IMR-90 (cell line): ENCODE results near the gene ARAP2. TPM values are rescaled to one million over a fixed set of nuclear protein-coding genes. Genes with fewer than 3 reads are reported as not detected.

Source experiments
- ATAC-seq: fragments of 200-7000 bp; cut with Tn5 transposase; 2 replicates; pipeline ENCODE4 v1.9.1; 2020; ENCODE audit warnings: low read depth, mild to moderate bottlenecking, moderate library complexity
- BruUV-seq: library from RNA; stranded (reverse); fragments of 400-500 nt; replicated peaks from 2 replicates; lab custom pipeline; 2021; lab: Mats Ljungman, UMichigan
- CTCF ChIA-PET: fragments of 300-600 bp; formaldehyde crosslinking; extraction: SDS; loops from one replicate; lab custom pipeline; 2021; ENCODE audit warnings: antibody characterized with exemption; lab: Yijun Ruan, JAX
- POLR2A ChIA-PET: fragments of 300-600 bp; sonication (Branson Sonifier 250); formaldehyde crosslinking; loops from one replicate; lab custom pipeline; 2022; ENCODE audit warnings: antibody characterized with exemption; ENCODE audit not compliant: unreplicated experiment; lab: Charles Lee
- DNase-seq: peaks from one replicate; pipeline ENCODE4 v3.0.0; 2013
- H2AFZ ChIP-seq: replicated peaks from 2 replicates; pipeline ENCODE3; 2013; ENCODE audit warnings: low read length, mild to moderate bottlenecking; ENCODE audit not compliant: poor library complexity
- H2AK5ac ChIP-seq: 2 replicates; pipeline ENCODE4 v1.6.1; 2013; ENCODE audit warnings: low read depth, low read length, inconsistent platforms
- H2AK9ac ChIP-seq: replicated peaks from 2 replicates; pipeline ENCODE3; 2013; ENCODE audit warnings: mild to moderate bottlenecking, low read depth, low read length, moderate library complexity; ENCODE audit not compliant: poor library complexity
- H2BK120ac ChIP-seq: 2 replicates; pipeline ENCODE4 v1.6.1; 2013; ENCODE audit warnings: low read depth, low read length, inconsistent platforms
- H2BK15ac ChIP-seq: 3 replicates; pipeline ENCODE4 v1.6.1; 2013; ENCODE audit warnings: low read depth, low read length, inconsistent platforms
- H2BK20ac ChIP-seq: 2 replicates; pipeline ENCODE4 v1.6.1; 2013; ENCODE audit warnings: low read depth, mild to moderate bottlenecking, inconsistent platforms, low read length, moderate library complexity
- H2BK5ac ChIP-seq: 2 replicates; pipeline ENCODE4 v1.6.1; 2013; ENCODE audit warnings: mild to moderate bottlenecking, low read depth, low read length, inconsistent platforms; ENCODE audit not compliant: poor library complexity, severe bottlenecking
- H3K14ac ChIP-seq: replicated peaks from 2 replicates; pipeline ENCODE4 v1.6.1; 2013; ENCODE audit warnings: low read depth, low read length, inconsistent platforms
- H3K18ac ChIP-seq: 2 replicates; pipeline ENCODE4 v1.6.1; 2013; ENCODE audit warnings: low read depth, low read length, control low read depth
- H3K23ac ChIP-seq: 2 replicates; pipeline ENCODE4 v1.6.1; 2013; ENCODE audit warnings: low read depth, low read length, inconsistent platforms
- H3K27ac ChIP-seq: 2 replicates; pipeline ENCODE4 v1.5.1; 2013; ENCODE audit warnings: mild to moderate bottlenecking, control low read depth, low read length; ENCODE audit not compliant: insufficient read depth
- H3K27me3 ChIP-seq: 2 replicates; pipeline ENCODE4 v1.6.1; 2013; ENCODE audit warnings: low read length; ENCODE audit not compliant: control insufficient read depth, insufficient read depth
- H3K36me3 ChIP-seq: 2 replicates; pipeline ENCODE4 v1.6.1; 2013; ENCODE audit warnings: low read length, mixed read lengths; ENCODE audit not compliant: control insufficient read depth, insufficient read depth
- H3K4ac ChIP-seq: 2 replicates; pipeline ENCODE4 v1.6.1; 2013; ENCODE audit warnings: low read depth, low read length, inconsistent platforms
- H3K4me1 ChIP-seq: 2 replicates; pipeline ENCODE4 v1.6.1; 2013; ENCODE audit warnings: low read length, mixed read lengths; ENCODE audit not compliant: control insufficient read depth, insufficient read depth
- H3K4me2 ChIP-seq: 2 replicates; pipeline ENCODE4 v1.6.1; 2013; ENCODE audit warnings: low read depth, mild to moderate bottlenecking, control low read depth, low read length, moderate library complexity
- H3K4me3 ChIP-seq: 2 replicates; pipeline ENCODE4 v1.5.1; 2013; ENCODE audit warnings: low read depth, mild to moderate bottlenecking, control low read depth, low read length, moderate library complexity; ENCODE audit not compliant: insufficient read depth
- H3K56ac ChIP-seq: 2 replicates; pipeline ENCODE4 v1.6.1; 2013; ENCODE audit warnings: low read length, inconsistent platforms; ENCODE audit not compliant: insufficient read depth; ENCODE audit errors: extremely low read depth
- H3K79me1 ChIP-seq, 2 experiments: 2 replicates each; pipeline ENCODE4 v1.6.1; 2013; ENCODE audit warnings: low read length in 2 of 2, inconsistent platforms in 1 of 2, low read depth in 1 of 2
- H3K9ac ChIP-seq: 2 replicates; pipeline ENCODE4 v1.6.1; 2013; ENCODE audit warnings: low read depth, low read length, control low read depth
- H3K9me1 ChIP-seq: 2 replicates; pipeline ENCODE4 v1.6.1; 2013; ENCODE audit warnings: low read length, inconsistent platforms; ENCODE audit not compliant: insufficient read depth
- H3K9me3 ChIP-seq: 2 replicates; pipeline ENCODE4 v1.6.1; 2013; ENCODE audit warnings: low read length; ENCODE audit not compliant: control insufficient read depth, insufficient read depth
- H4K20me1 ChIP-seq: 2 replicates; pipeline ENCODE4 v1.6.1; 2013; ENCODE audit warnings: low read length, inconsistent platforms; ENCODE audit not compliant: insufficient read depth
- H4K5ac ChIP-seq: 2 replicates; pipeline ENCODE4 v1.6.1; 2013; ENCODE audit warnings: mild to moderate bottlenecking, low read depth, low read length, control low read depth
- H4K8ac ChIP-seq, 2 experiments: 2 replicates each; pipeline ENCODE4 v1.6.1; 2013; ENCODE audit warnings: low read depth in 2 of 2, low read length in 2 of 2, control low read depth in 1 of 2, inconsistent platforms in 1 of 2
- H4K91ac ChIP-seq: 2 replicates; pipeline ENCODE4 v1.6.1; 2013; ENCODE audit warnings: low read depth, low read length, inconsistent platforms; ENCODE audit not compliant: insufficient read depth
- CHD1 ChIP-seq: IDR thresholded peaks from 2 replicates; pipeline ENCODE4 v1.6.1; 2012; ENCODE audit warnings: low read depth, low read length, improper control_type of control experiment
- MAFK ChIP-seq: IDR thresholded peaks from 2 replicates; pipeline ENCODE4 v1.6.1; 2012; ENCODE audit warnings: low read depth, low read length, improper control_type of control experiment
- MAZ ChIP-seq: IDR thresholded peaks from 2 replicates; pipeline ENCODE4 v1.6.1; 2012; ENCODE audit warnings: low read depth, mild to moderate bottlenecking, low read length, improper control_type of control experiment, moderate library complexity, borderline replicate concordance
- MXI1 ChIP-seq: IDR thresholded peaks from 2 replicates; pipeline ENCODE4 v1.6.1; 2012; ENCODE audit warnings: low read depth, mild to moderate bottlenecking, low read length, moderate library complexity, borderline replicate concordance
- RAD21 ChIP-seq: IDR thresholded peaks from 2 replicates; pipeline ENCODE4 v1.6.1; 2012; ENCODE audit warnings: low read length, improper control_type of control experiment
- RCOR1 ChIP-seq: IDR thresholded peaks from 2 replicates; pipeline ENCODE4 v1.6.1; 2012; ENCODE audit warnings: mild to moderate bottlenecking, low read length, improper control_type of control experiment; ENCODE audit not compliant: insufficient replicate concordance
- SMC3 ChIP-seq: fragments of 150-350 bp; IDR thresholded peaks from 2 replicates; pipeline ENCODE4 v1.6.1; 2016; ENCODE audit warnings: low read depth, mild to moderate bottlenecking, antibody characterized with exemption, low read length, moderate library complexity
- WGBS, 2 experiments: methylation state at CpG; one replicate each; pipeline versions ENCODE4 v1.1.5 to v1.1.7; 2013; ENCODE audit warnings: missing lambda C conversion rate in 2 of 2; ENCODE audit not compliant: insufficient read length in 1 of 2; ENCODE audit errors: extremely low coverage in 2 of 2; 5-methylcytosine and 5-hydroxymethylcytosine counted together
- dilution Hi-C: fragments of 300-500 bp; cut with HindIII; formaldehyde crosslinking; loops from one replicate; pipeline ENCODE4 v1.14.3; 2018; ENCODE audit warnings: low sequenced_read_pairs; ENCODE audit not compliant: unreplicated experiment
- in situ Hi-C: fragments of 300-500 bp; cut with MboI; formaldehyde crosslinking; loops from 3 replicates; pipeline ENCODE4 v1.14.3; 2019; ENCODE audit warnings: low sequenced_read_pairs, inconsistent platforms, mixed read lengths
- intact Hi-C: fragments of 100-400 bp; cut with micrococcal nuclease; formaldehyde crosslinking; loops from 2 replicates; pipeline ENCODE4 v1.10.0; 2022
- polyA plus RNA-seq, 3 experiments: library from polyadenylated mRNA; depleted of rRNA; stranded (reverse); fragments of >200 nt; gene quantifications; 2 replicates each; pipeline ENCODE4 v1.2.3, GENCODE V29; 2012; ENCODE audit warnings: low replicate concordance in 1 of 3
- total RNA-seq: library from RNA; depleted of rRNA; stranded (reverse); fragments of >200 nt; gene quantifications from 2 replicates; pipeline ENCODE4 v1.2.3, GENCODE V29; 2012

Gene ARAP2
- total and polyA plus RNA-seq, 2 of the 4 experiments (the other 2 are of a cell fraction): 0.32 to 1.8 TPM

- Histone ChIP-seq H3K9me3 (no peaks in the 10 kb centered on the region), H4K91ac (no peak overlapping the region), H3K36me3 (no peaks in the 10 kb centered on the region), H3K14ac (no peak overlapping the region), H2AK5ac (no peak overlapping the region), H3K4me1 (no peaks in the 10 kb centered on the region), H2BK120ac (no peak overlapping the region), H3K27ac (no peak overlapping the region), H3K9me1 (no peaks in the 10 kb centered on the region), H2AK9ac (no peak overlapping the region), H3K9ac (no peak overlapping the region), H3K4ac (no peak overlapping the region), H2BK20ac (no peak overlapping the region), H3K4me2 (no peak overlapping the region), H4K8ac (no peak overlapping the region), H3K27me3 (no peaks in the 10 kb centered on the region), H3K23ac (no peak overlapping the region), H3K56ac (no peak overlapping the region), H4K20me1 (no peaks in the 10 kb centered on the region), H2BK5ac (no peak overlapping the region), H3K79me1 (no peaks in the 10 kb centered on the region), H2BK15ac (no peak overlapping the region), H3K4me3 (no peak overlapping the region), H3K18ac (no peak overlapping the region), H2AFZ (no peak overlapping the region), H4K5ac (no peak overlapping the region)
- dilution Hi-C loops: no loop called here
- BruUV-seq: no TSS peak
- no peak for ATAC-seq
- POLR2A ChIA-PET: no interaction called here
- no peak for DNase-seq
- CTCF ChIA-PET: no interaction called here
- no CpG with 5 or more reads among the region's 4 CpGs for WGBS, 2 experiments
- in situ Hi-C loops: no loop called here
- intact Hi-C loops: no loop called here
- no peak for TF ChIP-seq MXI1
- no peak for TF ChIP-seq CHD1
- no peak for TF ChIP-seq SMC3
- no peak for TF ChIP-seq RAD21
- TF ChIP-seq MAFK: no peak
- no peak for TF ChIP-seq RCOR1
- TF ChIP-seq MAZ: no peak
Observed at GRCh38 chr4:36269101-36269500, 24.8 kb upstream of the ARAP2 start.
